H1 (cell line): ENCODE data around the gene FHDC1. TPM values are rescaled to one million over a fixed set of nuclear protein-coding genes. Genes with fewer than 3 reads are reported as not detected.

Experiments used
- ASH2L ChIP-seq: fragments of 200-600, 300-600 bp; sonication (generic); IDR thresholded peaks from one replicate; pipeline ENCODE4 v1.7.1; 2017; ENCODE audit warnings: low read length
- CTBP2 ChIP-seq: IDR thresholded peaks from 2 replicates; pipeline ENCODE4 v1.7.0; 2011; ENCODE audit warnings: borderline replicate concordance, mild to moderate bottlenecking, moderate library complexity, mixed read lengths, low read length; ENCODE audit not compliant: insufficient read depth, insufficient read length
- JUND ChIP-seq: IDR thresholded peaks from 2 replicates; pipeline ENCODE4 v1.6.1; 2011; ENCODE audit warnings: mild to moderate bottlenecking, improper control_type of control experiment, low read length
- KDM4A ChIP-seq: IDR thresholded peaks from one replicate; pipeline ENCODE4 v1.7.1; 2012; ENCODE audit warnings: low read depth, mild to moderate bottlenecking, moderate library complexity, low read length, inconsistent platforms; ENCODE audit not compliant: severe bottlenecking
- PHF8 ChIP-seq: fragments of 200-600 bp; sonication (generic); conservative IDR thresholded peaks from 2 replicates; pipeline ENCODE4 v1.7.1; 2012; ENCODE audit warnings: low read depth, mild to moderate bottlenecking, inconsistent platforms, low read length, moderate library complexity
- POLR2A ChIP-seq, 2 experiments: IDR thresholded peaks; 1 replicate in 1 of 2; 2 replicates in 1 of 2; pipeline ENCODE4 v1.6.1; 2011; ENCODE audit warnings: low read depth in 2 of 2, low read length in 2 of 2, mild to moderate bottlenecking in 2 of 2; ENCODE audit errors: control extremely low read depth in 1 of 2
- RFX5 ChIP-seq: IDR thresholded peaks from 2 replicates; pipeline ENCODE4 v1.6.1; 2011; ENCODE audit warnings: low read depth, low read length, improper control_type of control experiment, borderline replicate concordance
- SAP30 ChIP-seq: fragments of 300-600 bp; sonication (generic); IDR thresholded peaks from 2 replicates; pipeline ENCODE4 v1.7.1; 2012; ENCODE audit warnings: low read length, moderate library complexity, mild to moderate bottlenecking, inconsistent platforms; ENCODE audit not compliant: insufficient read depth, insufficient replicate concordance
- SRF ChIP-seq: IDR thresholded peaks from 2 replicates; pipeline ENCODE4 v1.6.1; 2011; ENCODE audit warnings: mild to moderate bottlenecking, low read depth, low read length, moderate library complexity
- SUZ12 ChIP-seq: fragments of 200-600 bp; sonication (generic); IDR thresholded peaks from 2 replicates; pipeline ENCODE4 v1.6.1; 2012; ENCODE audit warnings: mild to moderate bottlenecking, inconsistent platforms, low read length, moderate library complexity, mixed read lengths
- TBP ChIP-seq: IDR thresholded peaks from 2 replicates; pipeline ENCODE4 v1.6.1; 2011; ENCODE audit warnings: low read depth, low read length, improper control_type of control experiment
- polyA plus RNA-seq, 7 experiments: library from polyadenylated mRNA; depleted of rRNA in 3 of 7; stranded (reverse) in 5 of 7; unstranded in 2 of 7; fragments of >200 nt in 5 of 7; fragments of 200-250 nt in 2 of 7; gene quantifications; 1 replicate in 5 of 7; 2 replicates in 1 of 7; 4 replicates in 1 of 7; pipeline versions ENCODE4 v1.2.1 to v1.2.3, GENCODE V29; 2011 to 2013; ENCODE audit warnings: missing spikeins in 2 of 7, mixed read lengths in 2 of 7
- total RNA-seq: library from RNA; stranded (reverse); fragmentation: NEBNext Ultra II Directional; extraction: Animal tissue kit (Norgen Biotek cat#: 25700); gene quantifications from 2 replicates; pipeline ENCODE4 v1.2.1, GENCODE V29; 2021
- TF ChIP-seq, protein P1 (sequence below), 3 experiments: IDR thresholded peaks; 1 replicate in 2 of 3; 2 replicates in 1 of 3; pipeline versions ENCODE4 v1.5.1 to v1.6.1; 2011; ENCODE audit warnings: low read length in 3 of 3, mild to moderate bottlenecking in 3 of 3, inconsistent platforms in 2 of 3, low read depth in 1 of 3, moderate library complexity in 1 of 3; ENCODE audit not compliant: insufficient read depth in 1 of 3; ENCODE audit errors: control extremely low read depth in 1 of 3
- TF ChIP-seq, protein P2 (sequence below): IDR thresholded peaks from 2 replicates; pipeline ENCODE4 v1.6.1; 2011; ENCODE audit warnings: low read depth, mild to moderate bottlenecking, low read length; ENCODE audit not compliant: insufficient read depth

The FHDC1 gene
- total and polyA plus RNA-seq, 2 of the 8 experiments (the other 6 are each of a cell fraction or from before 2014, with no cell fraction given): 6.4 to 28.6 TPM

DNA sequence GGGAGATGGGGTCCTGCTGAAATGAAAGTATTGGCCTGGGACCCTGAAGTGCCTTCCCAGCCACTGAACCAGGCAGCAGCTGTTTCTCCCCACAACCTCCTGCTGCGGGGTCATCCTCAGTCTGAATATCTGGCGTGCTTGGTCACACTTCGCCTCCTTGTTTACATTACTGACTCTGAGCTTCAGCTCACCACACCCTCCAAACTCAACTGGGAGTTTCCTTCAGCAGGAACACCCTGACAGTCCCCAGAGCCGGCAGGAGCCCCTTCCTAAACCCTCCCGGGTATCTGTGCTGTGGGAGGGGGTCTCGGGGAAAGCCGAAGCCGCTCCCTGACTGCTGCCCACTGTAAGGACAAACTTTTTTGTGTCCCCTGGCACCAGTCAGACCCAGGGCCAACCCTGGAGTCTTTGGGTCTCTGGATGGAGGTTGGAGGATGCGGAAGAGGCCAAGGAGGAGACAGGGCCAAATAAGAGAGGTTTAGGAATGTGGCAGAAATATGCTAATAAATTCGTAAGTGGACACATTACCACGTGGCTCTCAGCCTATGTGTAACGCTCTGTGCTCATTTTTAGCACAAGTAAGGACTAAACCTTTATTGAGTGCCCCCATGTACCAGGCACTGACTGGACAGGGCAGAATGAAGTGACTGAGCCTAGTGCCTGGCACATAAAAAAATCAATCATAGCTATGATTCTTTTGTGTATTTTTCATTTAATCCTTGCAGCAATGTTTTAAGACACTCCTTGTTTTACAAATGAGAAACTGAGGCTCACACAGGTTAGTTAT lies 20.7 kb downstream of the FHDC1 start (continued):
- TF ChIP-seq, protein P1, sequence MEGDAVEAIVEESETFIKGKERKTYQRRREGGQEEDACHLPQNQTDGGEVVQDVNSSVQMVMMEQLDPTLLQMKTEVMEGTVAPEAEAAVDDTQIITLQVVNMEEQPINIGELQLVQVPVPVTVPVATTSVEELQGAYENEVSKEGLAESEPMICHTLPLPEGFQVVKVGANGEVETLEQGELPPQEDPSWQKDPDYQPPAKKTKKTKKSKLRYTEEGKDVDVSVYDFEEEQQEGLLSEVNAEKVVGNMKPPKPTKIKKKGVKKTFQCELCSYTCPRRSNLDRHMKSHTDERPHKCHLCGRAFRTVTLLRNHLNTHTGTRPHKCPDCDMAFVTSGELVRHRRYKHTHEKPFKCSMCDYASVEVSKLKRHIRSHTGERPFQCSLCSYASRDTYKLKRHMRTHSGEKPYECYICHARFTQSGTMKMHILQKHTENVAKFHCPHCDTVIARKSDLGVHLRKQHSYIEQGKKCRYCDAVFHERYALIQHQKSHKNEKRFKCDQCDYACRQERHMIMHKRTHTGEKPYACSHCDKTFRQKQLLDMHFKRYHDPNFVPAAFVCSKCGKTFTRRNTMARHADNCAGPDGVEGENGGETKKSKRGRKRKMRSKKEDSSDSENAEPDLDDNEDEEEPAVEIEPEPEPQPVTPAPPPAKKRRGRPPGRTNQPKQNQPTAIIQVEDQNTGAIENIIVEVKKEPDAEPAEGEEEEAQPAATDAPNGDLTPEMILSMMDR (IDR thresholded peaks at IDR 0.05; ENCODE audit: control extremely low read depth in 1 of 3, insufficient read depth in 1 of 3, low read depth in 1 of 3, low read length in 3 of 3): no peak
- TF ChIP-seq, protein P2, sequence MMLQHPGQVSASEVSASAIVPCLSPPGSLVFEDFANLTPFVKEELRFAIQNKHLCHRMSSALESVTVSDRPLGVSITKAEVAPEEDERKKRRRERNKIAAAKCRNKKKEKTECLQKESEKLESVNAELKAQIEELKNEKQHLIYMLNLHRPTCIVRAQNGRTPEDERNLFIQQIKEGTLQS: no peak
- TF ChIP-seq JUND: no peak
- no peak for TF ChIP-seq RFX5
- TF ChIP-seq POLR2A (IDR thresholded peaks at IDR 0.05; ENCODE audit: control extremely low read depth in 1 of 2, low read depth in 2 of 2, low read length in 2 of 2): no peak
- TF ChIP-seq ASH2L: no peak
- TF ChIP-seq CTBP2: no peak
- TF ChIP-seq SRF: no peak
- no peak for TF ChIP-seq SAP30
- TF ChIP-seq PHF8: no peak
- no peak for TF ChIP-seq TBP
- TF ChIP-seq SUZ12: no peak
- TF ChIP-seq KDM4A: no peak
